Activated T-cell treated with anti-CD3 and anti-CD28 coated beads, Interleukin-2, amount 50 U/mL, for 48 hours (primary cell): ENCODE results near the gene LGALS4.
"Not testable (repeated sequence)": the region's sequence is repeated elsewhere in the genome, so short reads cannot be mapped to it uniquely, and the experiment has no call there.

Experiments
- DNase-seq, 2 experiments: peaks; one replicate each; pipeline ENCODE4 v3.0.0-alpha.2; 2020

Gene LGALS4

GRCh38 chr19:38819231-38819920 lies 6.6 kb upstream of the LGALS4 start:
- no peak for DNase-seq

GRCh38 chr19:38817081-38817480 lies 4.3 kb upstream of the LGALS4 start:
- DNase-seq = no peak

GRCh38 chr19:38816131-38816750 lies 3.5 kb upstream of the LGALS4 start:
- DNase-seq = no peak

GRCh38 chr19:38815059-38816001 lies 2.6 kb upstream of the LGALS4 start:
- no peak for DNase-seq

- DNase-seq = not testable (repeated sequence)
Measured at GRCh38 chr19:38813932-38814331, 1.2 kb upstream of the LGALS4 start.

GRCh38 chr19:38813323-38813722 lies 578 bp upstream of the LGALS4 start:
- no peak for DNase-seq

GRCh38 chr19:38812009-38812840 lies 520 bp downstream of the LGALS4 start:
- DNase-seq = no peak

GRCh38 chr19:38809592-38810252 lies 3.0 kb downstream of the LGALS4 start:
- DNase-seq = no peak

GRCh38 chr19:38808741-38809140 lies 4.0 kb downstream of the LGALS4 start:
- no peak for DNase-seq

- DNase-seq = not testable (repeated sequence)
Measured at GRCh38 chr19:38807374-38808098, 5.2 kb downstream of the LGALS4 start.

- no peak for DNase-seq
Measured at GRCh38 chr19:38806371-38806770, 6.4 kb downstream of the LGALS4 start.

GRCh38 chr19:38805180-38805579 lies 7.6 kb downstream of the LGALS4 start:
- no peak for DNase-seq

GRCh38 chr19:38803543-38803942 lies 9.2 kb downstream of the LGALS4 start:
- no peak for DNase-seq

GRCh38 chr19:38801359-38802095 lies 11.2 kb downstream of the LGALS4 start:
- DNase-seq = no peak

GRCh38 chr19:38800577-38801347 lies 12.0 kb downstream of the LGALS4 start:
- DNase-seq = no peak

- DNase-seq = no peak
Measured at GRCh38 chr19:38799104-38799503, 13.6 kb downstream of the LGALS4 start.

GRCh38 chr19:38797781-38798180 lies 15.0 kb downstream of the LGALS4 start:
- not testable (repeated sequence) for DNase-seq

GRCh38 chr19:38796154-38796553 lies 16.6 kb downstream of the LGALS4 start:
- no peak for DNase-seq

- DNase-seq = no peak
Measured at GRCh38 chr19:38795549-38795948, 17.2 kb downstream of the LGALS4 start.

GRCh38 chr19:38793671-38794070 lies 19.1 kb downstream of the LGALS4 start:
- DNase-seq = no peak
